GM23338 (cell line): ENCODE measurements around the gene DNAH8. TPM values are rescaled to one million over a fixed set of nuclear protein-coding genes. Genes with fewer than 3 reads are reported as not detected.

Experiments
- ATAC-seq: fragments of 200-7000 bp; cut with Tn5 transposase; 3 replicates; pipeline ENCODE4 v1.9.1; 2020
- DNase-seq: peaks from one replicate; pipeline ENCODE4 v3.0.0-alpha.2; 2015; ENCODE audit warnings: low spot score
- H2AFZ ChIP-seq: fragments of 200-600 bp; sonication (generic); 2 replicates; pipeline ENCODE4 v1.8.0; 2016; ENCODE audit warnings: antibody characterized with exemption, mild to moderate bottlenecking, moderate library complexity
- H3F3A ChIP-seq: fragments of 200-600 bp; sonication (generic); replicated peaks from 2 replicates; pipeline ENCODE4 v1.8.0; 2017; ENCODE audit warnings: antibody characterized with exemption, mixed run types, low read depth
- H3K27ac ChIP-seq: fragments of 200-600 bp; sonication (generic); 2 replicates; pipeline ENCODE4 v1.6.1; 2016; ENCODE audit warnings: low read depth
- H3K27me3 ChIP-seq: fragments of 200-600 bp; sonication (generic); 2 replicates; pipeline ENCODE4 v1.8.0; 2016; ENCODE audit warnings: mild to moderate bottlenecking, mixed run types, moderate library complexity; ENCODE audit not compliant: insufficient read depth
- H3K36me3 ChIP-seq: fragments of 200-600 bp; sonication (generic); 2 replicates; pipeline ENCODE4 v1.8.0; 2016; ENCODE audit warnings: mild to moderate bottlenecking; ENCODE audit not compliant: insufficient read depth
- H3K4me1 ChIP-seq: fragments of 200-600 bp; sonication (generic); 2 replicates; pipeline ENCODE4 v1.8.0; 2016; ENCODE audit warnings: mild to moderate bottlenecking, moderate library complexity; ENCODE audit not compliant: insufficient read depth
- H3K4me2 ChIP-seq: fragments of 200-600 bp; sonication (generic); 2 replicates; pipeline ENCODE4 v1.7.1; 2017; ENCODE audit warnings: mixed run types
- H3K4me3 ChIP-seq: fragments of 200-600 bp; sonication (generic); 2 replicates; pipeline ENCODE4 v1.6.1; 2016; ENCODE audit warnings: mixed run types
- H3K79me2 ChIP-seq: fragments of 200-600 bp; sonication (generic); replicated peaks from 2 replicates; pipeline ENCODE4 v1.8.0; 2017; ENCODE audit warnings: mild to moderate bottlenecking; ENCODE audit not compliant: insufficient read depth
- H3K9me2 ChIP-seq: fragments of 200-600 bp; sonication (generic); 2 replicates; pipeline ENCODE4 v1.8.0; 2017; ENCODE audit not compliant: insufficient read depth
- H4K20me1 ChIP-seq: fragments of 200-600 bp; sonication (generic); replicated peaks from 2 replicates; pipeline ENCODE4 v1.8.0; 2017; ENCODE audit warnings: mild to moderate bottlenecking; ENCODE audit not compliant: insufficient read depth
- H3K27ac Mint-ChIP-seq: 2 replicates; pipeline ENCODE4 v1.8.0; 2020; ENCODE audit warnings: inconsistent platforms, mild to moderate bottlenecking, moderate library complexity, mixed read lengths
- H3K27me3 Mint-ChIP-seq: 3 replicates; pipeline ENCODE4 v1.8.0; 2022; ENCODE audit warnings: low read depth, mild to moderate bottlenecking, moderate library complexity, mixed read lengths, inconsistent platforms; ENCODE audit not compliant: insufficient read depth, poor library complexity
- H3K36me3 Mint-ChIP-seq: 3 replicates; pipeline ENCODE4 v1.8.0; 2021; ENCODE audit warnings: low read depth, mild to moderate bottlenecking, inconsistent platforms, moderate library complexity, mixed read lengths
- H3K4me1 Mint-ChIP-seq: 3 replicates; pipeline ENCODE4 v1.8.0; 2020; ENCODE audit warnings: mild to moderate bottlenecking, inconsistent platforms, mixed read lengths
- H3K4me3 Mint-ChIP-seq: 3 replicates; pipeline ENCODE4 v1.8.0; 2021; ENCODE audit warnings: moderate library complexity, mild to moderate bottlenecking, inconsistent platforms, mixed read lengths
- H3K9me3 Mint-ChIP-seq: 3 replicates; pipeline ENCODE4 v1.8.0; 2020; ENCODE audit warnings: moderate library complexity, mild to moderate bottlenecking, inconsistent platforms, mixed read lengths
- CREB1 ChIP-seq: fragments of 250-450 bp; sonication (Bioruptor Pico); IDR thresholded peaks from 2 replicates; pipeline ENCODE4 v1.5.0; 2020; ENCODE audit warnings: low read depth, mild to moderate bottlenecking, moderate library complexity
- EZH2 ChIP-seq: fragments of 200-600 bp; sonication (generic); IDR thresholded peaks from one replicate; pipeline ENCODE4 v1.8.0; 2017; ENCODE audit warnings: antibody characterized with exemption, mild to moderate bottlenecking, low read depth; ENCODE audit not compliant: unreplicated experiment
- EZH2phosphoT487 ChIP-seq: fragments of 200-600 bp; sonication (generic); IDR thresholded peaks from one replicate; pipeline ENCODE4 v1.8.1; 2018; ENCODE audit warnings: antibody characterized with exemption; ENCODE audit not compliant: unreplicated experiment
- JUNB ChIP-seq: IDR thresholded peaks from one replicate; pipeline ENCODE4 v1.6.1; 2016; ENCODE audit warnings: antibody characterized with exemption; ENCODE audit not compliant: unreplicated experiment
- NANOG ChIP-seq: IDR thresholded peaks from 2 replicates; pipeline ENCODE4 v1.6.1; 2016; ENCODE audit warnings: antibody characterized with exemption, borderline replicate concordance
- POLR2AphosphoS5 ChIP-seq: IDR thresholded peaks from 2 replicates; pipeline ENCODE4 v1.6.1; 2016; ENCODE audit warnings: antibody characterized with exemption, low read depth
- ZNF114 ChIP-seq: fragments of 250-450 bp; sonication (Bioruptor Pico); IDR thresholded peaks from 2 replicates; pipeline ENCODE4 v1.5.0; 2020; ENCODE audit warnings: mild to moderate bottlenecking, moderate library complexity
- ZNF331 ChIP-seq: fragments of 250-450 bp; sonication (Bioruptor Pico); IDR thresholded peaks from 2 replicates; pipeline ENCODE4 v1.5.0; 2020; ENCODE audit warnings: low read depth, mild to moderate bottlenecking, moderate library complexity
- polyA plus RNA-seq: library from polyadenylated mRNA; unstranded; fragments of >200 nt; fragmentation: Nextera tagmentation; extraction: Ambion mirVana; gene quantifications from 2 replicates; pipeline ENCODE4 v1.2.1, GENCODE V29; 2016
- total RNA-seq: library from RNA; depleted of rRNA; stranded (reverse); fragments of >200 nt; shearing (Covaris generic); gene quantifications from 2 replicates; pipeline ENCODE4 v1.2.3, GENCODE V29; 2014
- TF ChIP-seq, protein P1 (sequence below): IDR thresholded peaks from 2 replicates; pipeline ENCODE4 v1.6.1; 2016; ENCODE audit warnings: antibody characterized with exemption
- TF ChIP-seq, protein P2 (sequence below), 2 experiments: fragments of 200-600 bp in 1 of 2; sonication (generic) in 1 of 2; conservative IDR thresholded peaks; 2 replicates each; pipeline versions ENCODE4 v1.5.1 to v1.6.1; 2016 to 2017; ENCODE audit warnings: antibody characterized with exemption in 2 of 2, low read depth in 2 of 2, mild to moderate bottlenecking in 2 of 2, moderate library complexity in 1 of 2

The DNAH8 gene
- total and polyA plus RNA-seq, 2 experiments from 2014 or later, result 0.02 TPM; not detected in 1

DNA sequence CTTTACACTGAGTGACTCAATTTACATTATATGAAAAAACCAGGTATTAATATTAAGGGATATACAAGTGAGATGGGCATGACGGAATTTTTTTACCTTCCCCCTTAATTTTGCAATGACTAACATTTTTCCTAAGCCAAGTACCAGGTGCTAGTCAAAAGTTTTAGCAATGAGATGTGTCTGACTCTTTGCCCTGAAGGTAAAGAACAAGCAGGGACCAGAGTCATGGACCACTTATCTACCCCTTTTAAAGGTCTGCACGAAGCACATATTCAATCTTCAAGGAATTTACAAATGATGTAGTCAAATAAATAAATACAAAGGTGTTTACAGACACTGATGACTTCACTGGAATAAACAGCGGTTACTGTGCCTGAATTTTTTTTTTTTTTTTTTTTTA is 13.6 kb upstream of the DNAH8 start (continued):
- TF ChIP-seq ZNF331 (CRISPR knock-in tag) (no peak), EZH2 (no peak), ZNF114 (CRISPR knock-in tag) (no peak)

DNA sequence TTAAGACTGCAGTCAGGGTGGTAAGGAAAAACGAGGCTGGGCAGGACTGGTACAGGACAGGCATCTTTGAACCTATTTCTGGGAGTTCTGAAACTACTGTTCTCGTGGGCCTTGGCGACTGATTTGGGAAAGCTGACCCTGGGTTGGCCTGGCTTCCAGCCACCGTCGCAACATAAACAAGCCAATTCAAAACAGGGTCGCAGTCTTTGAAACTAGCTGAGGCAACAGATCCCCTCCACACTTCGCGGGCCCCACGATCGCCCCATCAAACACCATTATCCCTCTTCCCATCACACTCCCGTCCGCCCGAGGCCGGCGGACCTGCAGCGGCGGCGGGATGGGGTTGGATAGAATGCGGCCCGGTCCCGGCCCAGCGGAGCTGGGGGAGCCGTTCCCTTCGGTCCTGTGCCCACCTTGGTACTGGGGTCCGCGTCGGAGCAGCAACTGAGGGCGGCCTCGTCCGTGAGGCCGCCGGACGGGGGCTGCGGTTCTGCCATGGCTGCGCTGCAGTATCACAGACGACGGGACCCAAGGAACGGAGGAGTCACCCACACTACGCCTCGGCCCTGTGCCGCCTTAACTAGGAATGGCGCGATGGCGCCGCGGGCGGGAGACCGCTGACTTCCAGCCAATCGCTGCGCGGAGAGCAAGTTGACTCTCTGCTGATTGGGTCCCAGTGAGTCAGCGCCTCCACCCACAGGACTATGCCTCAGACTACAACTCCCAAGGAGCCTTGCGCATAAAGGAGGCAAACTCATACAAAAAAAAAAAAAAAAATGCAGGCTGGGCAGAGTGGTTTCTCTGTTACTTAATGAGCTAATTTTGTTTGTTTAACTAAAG is 12.3 kb upstream of the DNAH8 start, which contains the start of gene GLO1:
Gene GLO1, minus strand, starts transcription at position 588 of the 840 bp plus-strand sequence. Its CDS starts 91 bp downstream, at position 497.
- Histone ChIP-seq H3F3A (no peaks in the 10 kb centered on the region), H3K9me2 (no peaks in the 10 kb centered on the region), H2AFZ (peak within 1 kb of the TSS; percentile 39; the same call in 1 of the 2 replicates), H3K27ac (no peak within 1 kb of the TSS), H3K79me2 (peaks cover 49% of the 10 kb centered on the region), H3K4me1 (no peaks in the 10 kb centered on the region), H3K36me3 (no peaks in the 10 kb centered on the region), H3K4me3 (peak within 1 kb of the TSS; percentile 76), H3K27me3 (no peaks in the 10 kb centered on the region), H3K4me2 (peak within 1 kb of the TSS; percentile 97), H4K20me1 (peaks cover 24% of the 10 kb centered on the region)
- ATAC-seq, result peak; percentile 99
- Mint-ChIP-seq H3K27ac (peak within 1 kb of the TSS; percentile 41), H3K36me3 (peaks cover 33% of the 10 kb centered on the region), H3K4me3 (peak within 1 kb of the TSS; percentile 88), H3K4me1 (peaks cover 2% of the 10 kb centered on the region; the same call in 1 of the 3 replicates), H3K27me3 (peaks cover 13% of the 10 kb centered on the region), H3K9me3 (peaks cover 11% of the 10 kb centered on the region)
- peak; percentile 99 for DNase-seq
- TF ChIP-seq ZNF331 (CRISPR knock-in tag) (no peak), POLR2AphosphoS5 (peak; percentile 97), CREB1 (CRISPR knock-in tag) (peak; percentile 61)
- TF ChIP-seq, protein P1, sequence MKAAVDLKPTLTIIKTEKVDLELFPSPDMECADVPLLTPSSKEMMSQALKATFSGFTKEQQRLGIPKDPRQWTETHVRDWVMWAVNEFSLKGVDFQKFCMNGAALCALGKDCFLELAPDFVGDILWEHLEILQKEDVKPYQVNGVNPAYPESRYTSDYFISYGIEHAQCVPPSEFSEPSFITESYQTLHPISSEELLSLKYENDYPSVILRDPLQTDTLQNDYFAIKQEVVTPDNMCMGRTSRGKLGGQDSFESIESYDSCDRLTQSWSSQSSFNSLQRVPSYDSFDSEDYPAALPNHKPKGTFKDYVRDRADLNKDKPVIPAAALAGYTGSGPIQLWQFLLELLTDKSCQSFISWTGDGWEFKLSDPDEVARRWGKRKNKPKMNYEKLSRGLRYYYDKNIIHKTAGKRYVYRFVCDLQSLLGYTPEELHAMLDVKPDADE, result no peak
- TF ChIP-seq, protein P2, sequence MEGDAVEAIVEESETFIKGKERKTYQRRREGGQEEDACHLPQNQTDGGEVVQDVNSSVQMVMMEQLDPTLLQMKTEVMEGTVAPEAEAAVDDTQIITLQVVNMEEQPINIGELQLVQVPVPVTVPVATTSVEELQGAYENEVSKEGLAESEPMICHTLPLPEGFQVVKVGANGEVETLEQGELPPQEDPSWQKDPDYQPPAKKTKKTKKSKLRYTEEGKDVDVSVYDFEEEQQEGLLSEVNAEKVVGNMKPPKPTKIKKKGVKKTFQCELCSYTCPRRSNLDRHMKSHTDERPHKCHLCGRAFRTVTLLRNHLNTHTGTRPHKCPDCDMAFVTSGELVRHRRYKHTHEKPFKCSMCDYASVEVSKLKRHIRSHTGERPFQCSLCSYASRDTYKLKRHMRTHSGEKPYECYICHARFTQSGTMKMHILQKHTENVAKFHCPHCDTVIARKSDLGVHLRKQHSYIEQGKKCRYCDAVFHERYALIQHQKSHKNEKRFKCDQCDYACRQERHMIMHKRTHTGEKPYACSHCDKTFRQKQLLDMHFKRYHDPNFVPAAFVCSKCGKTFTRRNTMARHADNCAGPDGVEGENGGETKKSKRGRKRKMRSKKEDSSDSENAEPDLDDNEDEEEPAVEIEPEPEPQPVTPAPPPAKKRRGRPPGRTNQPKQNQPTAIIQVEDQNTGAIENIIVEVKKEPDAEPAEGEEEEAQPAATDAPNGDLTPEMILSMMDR (conservative IDR thresholded peaks at IDR 0.05; ENCODE audit: low read depth in 2 of 2), result no peak

DNA sequence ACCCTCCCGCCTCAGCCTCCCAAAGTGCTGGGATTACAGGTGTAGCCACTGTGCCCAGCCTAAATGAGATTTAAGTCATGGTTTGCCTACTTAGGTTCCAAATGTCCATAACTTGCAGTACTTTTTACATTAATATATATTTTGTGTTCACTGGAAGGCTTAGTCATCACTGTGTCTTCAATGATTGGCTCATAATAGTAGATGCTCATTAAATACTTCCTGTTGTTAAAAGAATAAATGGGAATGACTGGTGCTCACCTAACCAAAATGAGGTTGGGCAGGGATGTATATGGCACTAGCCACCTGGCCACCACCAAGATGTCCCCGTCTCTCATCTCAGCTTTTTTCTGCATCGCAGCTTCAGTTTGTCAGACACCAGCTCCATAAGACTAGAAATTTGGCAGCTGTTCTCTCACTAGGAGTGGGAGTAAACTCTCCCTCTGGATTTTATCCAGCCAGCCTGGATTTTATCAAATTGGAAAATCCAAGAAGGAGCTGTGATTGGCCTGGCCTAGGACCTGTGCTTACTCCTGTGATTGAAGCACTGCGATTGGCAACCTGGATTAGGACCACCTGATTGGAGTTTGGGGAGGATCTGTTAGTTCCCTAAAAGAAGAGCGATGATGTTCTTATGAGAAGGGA is 11.0 kb upstream of the DNAH8 start:
- Mint-ChIP-seq H3K9me3 (peaks cover 11% of the 10 kb centered on the region), H3K4me1 (peaks cover 2% of the 10 kb centered on the region; the same call in 1 of the 3 replicates), H3K27me3 (peaks cover 13% of the 10 kb centered on the region), H3K4me3 (no peak overlapping the region), H3K36me3 (peaks cover 30% of the 10 kb centered on the region), H3K27ac (no peak overlapping the region)
- no peaks in the 10 kb centered on the region for H3F3A ChIP-seq
- no peaks in the 10 kb centered on the region for H3K9me2 ChIP-seq
- no peak overlapping the region for H3K4me2 ChIP-seq
- H3K36me3 ChIP-seq, result no peaks in the 10 kb centered on the region
- H2AFZ ChIP-seq, result 0 out of 2 replicates have a peak overlapping the region, but pooled peaks have one; percentile 12
- H4K20me1 ChIP-seq, result peaks cover 16% of the 10 kb centered on the region
- H3K27me3 ChIP-seq, result no peaks in the 10 kb centered on the region
- H3K4me1 ChIP-seq, result no peaks in the 10 kb centered on the region
- no peak overlapping the region for H3K4me3 ChIP-seq
- H3K27ac ChIP-seq, result no peak overlapping the region
- H3K79me2 ChIP-seq, result peaks cover 36% of the 10 kb centered on the region
- no peak for DNase-seq
- no peak for ATAC-seq
- TF ChIP-seq EZH2phosphoT487, result no peak
- no peak for TF ChIP-seq JUNB
- TF ChIP-seq NANOG, result no peak
- TF ChIP-seq, protein P2 (conservative IDR thresholded peaks at IDR 0.05; ENCODE audit: low read depth in 2 of 2), result no peak
- TF ChIP-seq, protein P1, result no peak
- no peak for TF ChIP-seq POLR2AphosphoS5
- no peak for TF ChIP-seq ZNF114 (CRISPR knock-in tag)
